PC-9 (cell line): ENCODE results near the gene KAT6B.

ENCODE experiments used
- EZH2 ChIP-seq: fragments of 200-600 bp; sonication (generic); IDR thresholded peaks from 2 replicates; pipeline ENCODE4 v1.8.0; 2017; ENCODE audit warnings: antibody characterized with exemption, low read depth
- TF ChIP-seq, protein P1 (sequence below): fragments of 200-600 bp; sonication (generic); conservative IDR thresholded peaks from 2 replicates; pipeline ENCODE4 v1.6.1; 2017; ENCODE audit warnings: mixed run types, antibody characterized with exemption, mild to moderate bottlenecking, moderate library complexity

DNA sequence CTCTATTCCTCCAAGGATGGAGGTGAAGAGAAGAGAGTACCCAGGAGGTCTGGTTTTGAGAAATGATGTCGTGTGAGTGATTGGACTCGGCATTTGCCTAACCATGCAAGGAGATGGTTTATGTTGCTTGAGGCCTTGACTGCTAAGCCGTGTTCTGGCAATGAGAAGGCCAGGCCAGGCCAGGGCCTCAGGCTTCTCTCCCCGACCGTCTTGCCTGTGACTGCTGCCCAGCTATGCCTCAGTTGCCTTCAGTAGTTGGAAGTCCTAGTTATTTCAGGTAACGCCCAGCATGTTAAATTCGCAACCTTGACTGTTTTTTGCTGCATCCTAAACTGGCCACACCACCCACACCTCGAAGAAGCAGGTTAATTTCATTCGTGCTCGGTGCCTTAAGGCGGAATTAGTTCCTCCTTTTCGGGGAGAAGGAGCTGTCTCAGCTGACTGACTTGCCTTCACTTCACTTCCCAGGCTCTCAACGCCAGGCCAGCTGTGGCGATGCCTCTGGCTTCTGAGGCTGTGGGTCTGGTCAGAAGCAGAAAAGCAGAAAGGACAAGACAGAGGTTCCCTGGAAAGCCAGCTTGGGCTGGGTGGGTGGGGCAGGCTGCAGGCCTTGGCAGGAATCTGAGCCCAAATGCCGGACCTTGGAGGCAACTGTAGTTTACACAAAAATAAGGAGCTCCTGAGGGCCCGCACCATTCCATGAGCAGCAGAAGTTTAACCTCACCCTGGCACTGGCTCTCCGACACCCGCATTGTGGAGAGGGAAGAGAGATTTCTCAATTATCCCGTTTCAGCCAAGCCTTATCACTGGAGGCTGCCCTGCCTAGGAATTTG lies 223.1 kb downstream of the KAT6B start:
- TF ChIP-seq, protein P1, sequence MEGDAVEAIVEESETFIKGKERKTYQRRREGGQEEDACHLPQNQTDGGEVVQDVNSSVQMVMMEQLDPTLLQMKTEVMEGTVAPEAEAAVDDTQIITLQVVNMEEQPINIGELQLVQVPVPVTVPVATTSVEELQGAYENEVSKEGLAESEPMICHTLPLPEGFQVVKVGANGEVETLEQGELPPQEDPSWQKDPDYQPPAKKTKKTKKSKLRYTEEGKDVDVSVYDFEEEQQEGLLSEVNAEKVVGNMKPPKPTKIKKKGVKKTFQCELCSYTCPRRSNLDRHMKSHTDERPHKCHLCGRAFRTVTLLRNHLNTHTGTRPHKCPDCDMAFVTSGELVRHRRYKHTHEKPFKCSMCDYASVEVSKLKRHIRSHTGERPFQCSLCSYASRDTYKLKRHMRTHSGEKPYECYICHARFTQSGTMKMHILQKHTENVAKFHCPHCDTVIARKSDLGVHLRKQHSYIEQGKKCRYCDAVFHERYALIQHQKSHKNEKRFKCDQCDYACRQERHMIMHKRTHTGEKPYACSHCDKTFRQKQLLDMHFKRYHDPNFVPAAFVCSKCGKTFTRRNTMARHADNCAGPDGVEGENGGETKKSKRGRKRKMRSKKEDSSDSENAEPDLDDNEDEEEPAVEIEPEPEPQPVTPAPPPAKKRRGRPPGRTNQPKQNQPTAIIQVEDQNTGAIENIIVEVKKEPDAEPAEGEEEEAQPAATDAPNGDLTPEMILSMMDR, result no peak
- no peak for TF ChIP-seq EZH2
